Hepatocyte (in vitro differentiated cells): ENCODE results near the gene VAV2.

Experiments
- CTCF ChIP-seq: fragments of 200-600 bp; sonication (generic); IDR thresholded peaks from 2 replicates; pipeline ENCODE4 v1.5.1; 2016; ENCODE audit warnings: antibody characterized with exemption, mild to moderate bottlenecking; ENCODE audit not compliant: poor library complexity
- EZH2 ChIP-seq: fragments of 200-600 bp; sonication (generic); IDR thresholded peaks from 2 replicates; pipeline ENCODE4 v1.6.1; 2016; ENCODE audit warnings: antibody characterized with exemption, mild to moderate bottlenecking, borderline replicate concordance
- EZH2phosphoT487 ChIP-seq: fragments of 200-600 bp; sonication (generic); IDR thresholded peaks from one replicate; pipeline ENCODE4 v1.6.1; 2018; ENCODE audit warnings: antibody characterized with exemption, mild to moderate bottlenecking, low read depth, moderate library complexity; ENCODE audit not compliant: unreplicated experiment, severe bottlenecking

- no peak for TF ChIP-seq CTCF
- no peak for TF ChIP-seq EZH2
- no peak for TF ChIP-seq EZH2phosphoT487
Measured at GRCh38 chr9:133838859-133839507, 153.1 kb downstream of the VAV2 start.
